Aorta (tissue), 5 donors: Measurements from ENCODE around the gene VSIR. TPM values are rescaled to one million over a fixed set of nuclear protein-coding genes. Genes with fewer than 3 reads are reported as not detected.

Experiments
- ATAC-seq: fragments of 200-7000 bp; cut with Tn5 transposase; one replicate; pipeline ENCODE4 v1.9.1; 2022; ENCODE audit warnings: moderate library complexity; ENCODE audit not compliant: low FRiP score
- DNase-seq, 2 donors: peaks; one replicate each; pipeline ENCODE4 v3.0.0-alpha.2; 2020
- H3K27ac ChIP-seq, 2 donors: one replicate each; pipeline ENCODE4 v1.5.1; 2013; ENCODE audit warnings: low read length in 2 of 2, mild to moderate bottlenecking in 2 of 2, moderate library complexity in 2 of 2, control low read depth in 1 of 2, inconsistent platforms in 1 of 2, low read depth in 1 of 2
- H3K27me3 ChIP-seq, 2 donors: one replicate each; pipeline ENCODE4 v1.6.1; 2013; ENCODE audit warnings: control low read depth in 1 of 2, low read length in 1 of 2, mild to moderate bottlenecking in 1 of 2, moderate library complexity in 1 of 2; ENCODE audit not compliant: insufficient read depth in 2 of 2, control insufficient read depth in 1 of 2
- H3K36me3 ChIP-seq, 2 donors: one replicate each; pipeline ENCODE4 v1.6.1; 2013; ENCODE audit warnings: control low read depth in 1 of 2, low read length in 1 of 2, mild to moderate bottlenecking in 1 of 2; ENCODE audit not compliant: insufficient read depth in 2 of 2, control insufficient read depth in 1 of 2
- H3K4me1 ChIP-seq, 2 donors: one replicate each; pipeline ENCODE4 v1.6.1; 2013; ENCODE audit warnings: low read length in 2 of 2, control low read depth in 1 of 2, mild to moderate bottlenecking in 1 of 2, moderate library complexity in 1 of 2; ENCODE audit not compliant: insufficient read depth in 2 of 2, control insufficient read depth in 1 of 2
- H3K4me3 ChIP-seq, 2 donors: one replicate each; pipeline ENCODE4 v1.5.1; 2013; ENCODE audit warnings: low read length in 2 of 2, control low read depth in 1 of 2, mild to moderate bottlenecking in 1 of 2
- H3K9me3 ChIP-seq: one replicate; pipeline ENCODE4 v1.6.1; 2013; ENCODE audit warnings: mild to moderate bottlenecking, low read length; ENCODE audit not compliant: control insufficient read depth
- WGBS, 2 donors: extraction: QIAGEN DNeasy Blood & Tissue Kit; methylation state at CpG; one replicate each; pipeline ENCODE4 v1.1.7; 2013; 5-methylcytosine and 5-hydroxymethylcytosine counted together
- intact Hi-C, 2 donors: fragments of 100-400 bp; cut with DNase I; formaldehyde crosslinking; loops; one replicate each; pipeline versions ENCODE4 v1.14.2 to v1.15.0; 2022
- long read RNA-seq, 2 donors: library from polyadenylated mRNA; unstranded; transcript quantifications; one replicate each; pipeline ENCODE4 v2.0.0, GENCODE V29; 2020 to 2021
- polyA plus RNA-seq, 2 donors: library from polyadenylated mRNA; stranded (reverse); fragments of 200-250 nt; gene quantifications; one replicate each; pipeline ENCODE4 v1.2.3, GENCODE V29; 2013
- total RNA-seq, 2 donors: library from RNA; stranded (reverse); fragmentation: NEBNext Ultra II Directional; extraction: Animal tissue kit (Norgen Biotek cat#: 25700); gene quantifications; one replicate each; pipeline ENCODE4 v1.2.1, GENCODE V29; 2021
- donor health status: healthy with polysubstance abuse.
- donor health status: Bipolar disorder and iron deficiency.
- donor health status: DM: no; HTN: no; CAD: no.
- donor health status: DM: no; HTN: no; CAD: no.
- donor health status: DM: yes; HTN: yes; CAD: no.

VSIR gene
- total RNA-seq = 100 to 1,000 TPM in 1 of 2 donors, 10 to 100 TPM in 1; 91.8 to 123 TPM
- polyA plus RNA-seq = 10 to 100 TPM; 44.7 to 48.0 TPM
- long read RNA-seq, donor 1, full-length matches to known transcripts = 644 of 768 reads
- long read RNA-seq, donor 1, partial matches to known transcripts = 25 of 768 reads
- long read RNA-seq, donor 1, other reads (novel, unspliced or antisense) = 99 of 768 reads
- long read RNA-seq, donor 2, full-length matches to known transcripts = 29 of 57 reads
- long read RNA-seq, donor 2, partial matches to known transcripts = 15 of 57 reads
- long read RNA-seq, donor 2, other reads (novel, unspliced or antisense) = 13 of 57 reads

DNA sequence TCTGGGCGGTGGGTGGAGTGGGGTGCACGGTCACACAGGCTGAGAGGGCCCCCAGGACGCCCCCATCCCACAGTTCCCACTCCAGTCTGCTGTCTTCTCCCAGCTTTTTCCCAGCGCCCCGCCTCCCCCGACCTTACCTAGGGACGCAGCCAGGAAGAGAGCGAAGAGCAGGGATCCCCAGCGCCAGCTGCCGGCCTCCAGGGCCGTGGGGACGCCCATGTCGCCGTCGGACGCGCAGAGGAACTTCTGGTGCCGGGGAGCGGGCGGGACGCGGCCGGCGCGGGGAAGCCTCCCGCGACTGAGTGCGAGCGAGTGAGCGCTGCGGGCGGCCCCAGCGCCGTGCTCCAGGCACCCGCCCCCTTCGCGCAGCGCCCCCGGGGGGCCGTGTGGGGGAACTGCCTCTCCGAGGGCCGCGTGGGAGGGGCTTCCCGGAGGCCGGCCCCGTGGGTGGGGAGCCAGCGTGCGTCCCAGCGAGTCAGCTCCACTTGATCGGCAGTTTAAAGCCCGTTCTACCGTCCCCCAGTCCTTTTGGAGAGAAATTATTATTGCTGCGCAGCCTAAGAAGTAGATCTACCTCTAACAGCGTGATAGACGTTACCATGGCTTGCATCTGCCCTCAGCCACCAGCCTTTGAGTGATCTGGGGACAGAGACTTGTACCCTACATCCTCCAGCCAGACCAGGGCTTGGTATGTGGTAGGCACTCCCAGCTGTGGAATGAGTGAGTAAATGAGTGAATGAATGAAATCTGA is at the start of gene VSIR:
Gene VSIR (minus strand): TSS at position 300 of the 751 bp plus-strand sequence. CDS start 81 bp downstream, at position 219.
- H3K4me1 ChIP-seq = peaks cover 0 to 8% of the 10 kb centered on the region in 2 donors
- peak; percentile 93 to 97 for DNase-seq

GRCh38 chr10:71821909-71822763 is 48.8 kb upstream of the VSIR start:
- intact Hi-C loops = no loop called here
- no peaks in the 10 kb centered on the region for H3K9me3 ChIP-seq
- H3K4me3 ChIP-seq = no peak overlapping the region
- WGBS, 2 donors = 84 to 88% methylated on average over 9 of the region's 9 CpGs
- H3K27me3 ChIP-seq = no peaks in the 10 kb centered on the region
- H3K4me1 ChIP-seq = no peaks in the 10 kb centered on the region
- no peak for ATAC-seq
- peak; percentile 33 to 41 for DNase-seq
- peaks cover 7 to 15% of the 10 kb centered on the region in 2 donors for H3K36me3 ChIP-seq
- no peak overlapping the region for H3K27ac ChIP-seq

More for the DNA sequence above, at the start of gene VSIR:
- Histone ChIP-seq H3K27ac (peak within 1 kb of the TSS; percentile 62 to 92), H3K9me3 (no peaks in the 10 kb centered on the region), H3K27me3 (no peaks in the 10 kb centered on the region), H3K36me3 (no peaks in the 10 kb centered on the region), H3K4me3 (peak within 1 kb of the TSS; percentile 39 to 46)
- ATAC-seq = peak; percentile 93
- intact Hi-C loops = loop anchor here in 1 of 2 donors (2.0 to 5.0 kb wide), 2 partner anchors 61 to 161 kb away; no protein-coding TSS in a partner anchor
- WGBS, 2 donors = 1 to 2% methylated on average over 48 to 55 of the region's 55 CpGs

- DNase-seq (peak in 1 of 2 donors; percentile 60), ATAC-seq (no peak)
- H3K27ac ChIP-seq = no peak overlapping the region
- peaks cover 7 to 20% of the 10 kb centered on the region in 2 donors for H3K36me3 ChIP-seq
- H3K4me1 ChIP-seq = no peaks in the 10 kb centered on the region
- no peaks in the 10 kb centered on the region for H3K9me3 ChIP-seq
- no peak overlapping the region for H3K4me3 ChIP-seq
- WGBS, 2 donors = 86 to 88% methylated on average over 8 of the region's 8 CpGs
- intact Hi-C loops = no loop called here
- H3K27me3 ChIP-seq = no peaks in the 10 kb centered on the region
Measured at GRCh38 chr10:71820966-71821365, 47.6 kb upstream of the VSIR start.

DNA sequence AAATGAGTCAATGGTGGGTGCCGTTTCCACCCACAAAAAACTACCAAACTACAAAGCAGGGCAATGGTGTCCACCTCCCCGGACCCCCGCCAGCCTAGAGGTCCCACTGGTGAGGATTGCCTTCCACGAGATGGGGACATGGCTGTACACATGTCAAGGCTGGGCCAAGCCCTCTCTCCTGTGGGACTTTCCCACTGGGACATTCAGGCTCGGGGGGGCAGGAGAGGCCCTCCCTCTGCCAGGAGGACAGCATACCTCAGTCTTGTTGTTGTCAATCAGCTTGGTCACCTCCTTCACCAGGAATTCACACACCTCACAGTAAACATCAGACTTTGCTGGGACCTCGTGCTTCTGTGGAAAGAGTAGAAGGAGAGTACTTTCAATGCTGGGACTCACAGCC is 46.7 kb upstream of the VSIR start:
- Histone ChIP-seq H3K27me3 (no peaks in the 10 kb centered on the region), H3K4me1 (no peaks in the 10 kb centered on the region), H3K4me3 (no peak overlapping the region), H3K9me3 (no peaks in the 10 kb centered on the region), H3K27ac (no peak overlapping the region), H3K36me3 (peaks cover 7 to 22% of the 10 kb centered on the region in 2 donors)
- WGBS, 2 donors = 84 to 89% methylated on average over 6 of the region's 6 CpGs
- intact Hi-C loops = loop anchor here in 1 of 2 donors (10.0 kb wide), 1 partner anchor 115 kb away; no protein-coding TSS in a partner anchor
- peak; percentile 34 to 49 for DNase-seq
- ATAC-seq = no peak

GRCh38 chr10:71819441-71819861 is 46.1 kb upstream of the VSIR start:
- WGBS, 2 donors = 90 to 96% methylated on average over 18 of the region's 18 CpGs
- no peak overlapping the region for H3K4me3 ChIP-seq
- peaks cover 7 to 22% of the 10 kb centered on the region in 2 donors for H3K36me3 ChIP-seq
- no peaks in the 10 kb centered on the region for H3K27me3 ChIP-seq
- no peak overlapping the region for H3K27ac ChIP-seq
- no peaks in the 10 kb centered on the region for H3K9me3 ChIP-seq
- intact Hi-C loops = loop anchor here in 1 of 2 donors (10.0 kb wide), 1 partner anchor 115 kb away; no protein-coding TSS in a partner anchor
- peak; percentile 44 to 65 for DNase-seq
- H3K4me1 ChIP-seq = no peaks in the 10 kb centered on the region
- no peak for ATAC-seq

- Histone ChIP-seq H3K27ac (no peak overlapping the region), H3K36me3 (peaks cover 7 to 22% of the 10 kb centered on the region in 2 donors), H3K27me3 (no peaks in the 10 kb centered on the region), H3K4me1 (no peaks in the 10 kb centered on the region), H3K9me3 (no peaks in the 10 kb centered on the region), H3K4me3 (no peak overlapping the region)
- DNase-seq (peak; percentile 30 to 51), ATAC-seq (no peak)
- 89 to 93% methylated on average over 14 of the region's 14 CpGs for WGBS, 2 donors
- intact Hi-C loops = loop anchor here in 1 of 2 donors (10.0 kb wide), 1 partner anchor 114 kb away; no protein-coding TSS in a partner anchor
Measured at GRCh38 chr10:71818674-71819260, 45.4 kb upstream of the VSIR start.

GRCh38 chr10:71817831-71818655 is 44.7 kb upstream of the VSIR start:
- WGBS, 2 donors = 84 to 85% methylated on average over 9 of the region's 9 CpGs
- H3K27ac ChIP-seq = no peak overlapping the region
- intact Hi-C loops = loop anchor here in 1 of 2 donors (10.0 kb wide), 1 partner anchor 113 kb away; no protein-coding TSS in a partner anchor
- no peaks in the 10 kb centered on the region for H3K9me3 ChIP-seq
- H3K36me3 ChIP-seq = peaks cover 4 to 20% of the 10 kb centered on the region in 2 donors
- ATAC-seq = peak; percentile 41
- peak; percentile 70 to 75 for DNase-seq
- no peak overlapping the region for H3K4me3 ChIP-seq
- no peaks in the 10 kb centered on the region for H3K27me3 ChIP-seq
- H3K4me1 ChIP-seq = no peaks in the 10 kb centered on the region
